ENCODE results near the gene DSG2.

Gene DSG2

GRCh38 chr18:31583185-31583854 is 85.3 kb downstream of the DSG2 start:
- H3K36me3 ChIP-seq (ENCODE audit: control insufficient read depth, insufficient read depth, low read length): no peaks in the 10 kb centered on the region
- no peaks in the 10 kb centered on the region for H3K27me3 ChIP-seq (ENCODE audit: control insufficient read depth, insufficient read depth, low read length, poor library complexity, severe bottlenecking)
- no peaks in the 10 kb centered on the region for H3K9me3 ChIP-seq (ENCODE audit: control insufficient read depth, low read length)
- H3K4me3 ChIP-seq (ENCODE audit: insufficient read depth, low read depth, low read length): no peak overlapping the region
- no peak overlapping the region for H3K27ac ChIP-seq (ENCODE audit: insufficient read depth, low read depth, low read length, poor library complexity, severe bottlenecking)
- WGBS, 2 experiments: 92 to 94% methylated on average over 5 of the region's 5 CpGs
- H3K4me1 ChIP-seq (ENCODE audit: control insufficient read depth, insufficient read depth, low read length): peaks cover 6% of the 10 kb centered on the region

DNA sequence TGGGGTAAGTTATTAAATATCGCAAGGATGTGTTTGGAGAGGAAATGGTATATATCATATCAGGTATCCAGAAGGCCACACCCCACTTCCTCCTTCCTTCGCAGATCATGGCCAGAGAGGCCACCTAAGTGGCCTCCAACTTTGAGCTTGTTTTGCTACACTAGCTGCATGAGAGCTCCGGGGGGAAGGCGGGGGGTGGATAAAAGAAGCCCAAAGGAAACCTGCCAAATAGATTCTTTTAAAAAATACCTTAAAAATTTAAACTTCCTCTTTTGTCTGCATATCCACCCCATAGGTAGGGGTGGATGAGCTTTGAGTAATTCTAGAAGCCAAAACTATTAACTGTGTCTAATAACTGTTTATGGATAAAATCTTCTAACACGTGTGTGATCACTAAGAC is 88.0 kb downstream of the DSG2 start:
- no peak overlapping the region for H3K27ac ChIP-seq (ENCODE audit: insufficient read depth, low read depth, low read length, poor library complexity, severe bottlenecking)
- H3K4me3 ChIP-seq (ENCODE audit: insufficient read depth, low read depth, low read length): no peak overlapping the region
- no peaks in the 10 kb centered on the region for H3K36me3 ChIP-seq (ENCODE audit: control insufficient read depth, insufficient read depth, low read length)
- 94 to 100% methylated on average over 4 to 5 of the region's 5 CpGs for WGBS, 2 experiments
- H3K9me3 ChIP-seq (ENCODE audit: control insufficient read depth, low read length): no peaks in the 10 kb centered on the region
- H3K27me3 ChIP-seq (ENCODE audit: control insufficient read depth, insufficient read depth, low read length, poor library complexity, severe bottlenecking): no peaks in the 10 kb centered on the region
- peaks cover 6% of the 10 kb centered on the region for H3K4me1 ChIP-seq (ENCODE audit: control insufficient read depth, insufficient read depth, low read length)

- Histone ChIP-seq H3K4me3 (ENCODE audit: insufficient read depth, low read depth, low read length) (no peak overlapping the region), H3K9me3 (ENCODE audit: control insufficient read depth, low read length) (no peaks in the 10 kb centered on the region), H3K4me1 (ENCODE audit: control insufficient read depth, insufficient read depth, low read length) (peaks cover 6% of the 10 kb centered on the region), H3K27me3 (ENCODE audit: control insufficient read depth, insufficient read depth, low read length, poor library complexity, severe bottlenecking) (no peaks in the 10 kb centered on the region), H3K27ac (ENCODE audit: insufficient read depth, low read depth, low read length, poor library complexity, severe bottlenecking) (no peak overlapping the region), H3K36me3 (ENCODE audit: control insufficient read depth, insufficient read depth, low read length) (no peaks in the 10 kb centered on the region)
- 95 to 96% methylated on average over 3 to 5 of the region's 5 CpGs for WGBS, 2 experiments
These were observed 88.6 kb downstream of the DSG2 start for GRCh38 chr18:31586616-31587015.

DNA sequence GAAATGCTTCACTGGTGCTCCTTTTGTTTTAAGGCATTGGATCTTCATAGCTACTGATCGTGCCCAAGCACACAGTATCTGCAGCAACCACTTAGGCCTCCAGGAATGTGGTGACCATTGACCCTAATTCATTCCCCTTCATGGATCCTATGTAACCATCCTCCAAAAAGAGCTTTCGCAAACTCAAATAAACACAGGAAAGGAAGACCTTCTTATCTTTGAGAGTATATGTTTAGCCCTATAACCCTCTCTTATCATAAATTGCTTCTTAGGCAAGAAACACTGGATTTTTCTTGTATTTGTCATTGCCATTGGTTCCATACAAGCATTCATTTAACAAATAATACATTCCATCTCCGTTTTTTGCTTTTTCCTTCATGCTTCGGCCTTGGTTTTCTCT is 89.6 kb downstream of the DSG2 start:
- no peaks in the 10 kb centered on the region for H3K36me3 ChIP-seq (ENCODE audit: control insufficient read depth, insufficient read depth, low read length)
- no peak overlapping the region for H3K4me3 ChIP-seq (ENCODE audit: insufficient read depth, low read depth, low read length)
- peaks cover 6% of the 10 kb centered on the region for H3K4me1 ChIP-seq (ENCODE audit: control insufficient read depth, insufficient read depth, low read length)
- no peaks in the 10 kb centered on the region for H3K27me3 ChIP-seq (ENCODE audit: control insufficient read depth, insufficient read depth, low read length, poor library complexity, severe bottlenecking)
- 81 to 91% methylated on average over 4 of the region's 4 CpGs for WGBS, 2 experiments
- no peak overlapping the region for H3K27ac ChIP-seq (ENCODE audit: insufficient read depth, low read depth, low read length, poor library complexity, severe bottlenecking)
- H3K9me3 ChIP-seq (ENCODE audit: control insufficient read depth, low read length): no peaks in the 10 kb centered on the region

DNA sequence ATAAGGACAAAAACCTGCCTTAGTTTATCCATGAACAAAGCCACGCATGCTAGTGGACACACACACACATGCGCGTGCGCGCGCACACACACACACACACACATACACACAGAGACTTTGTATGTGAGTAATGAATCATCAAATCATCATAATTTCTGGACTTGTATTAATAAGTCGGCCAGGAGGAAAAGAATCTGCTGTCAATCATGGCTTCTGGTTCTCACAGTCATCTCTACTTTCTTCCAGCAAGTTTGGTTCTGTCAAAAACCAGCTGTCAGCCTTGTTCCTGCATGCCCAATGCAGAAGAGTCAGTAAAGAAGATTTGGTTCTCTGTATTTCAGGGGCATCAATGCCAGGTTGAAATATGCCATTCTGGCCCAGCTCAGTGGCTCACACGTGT is 92.6 kb downstream of the DSG2 start:
- no peaks in the 10 kb centered on the region for H3K36me3 ChIP-seq (ENCODE audit: control insufficient read depth, insufficient read depth, low read length)
- peaks cover 6% of the 10 kb centered on the region for H3K4me1 ChIP-seq (ENCODE audit: control insufficient read depth, insufficient read depth, low read length)
- no peaks in the 10 kb centered on the region for H3K27me3 ChIP-seq (ENCODE audit: control insufficient read depth, insufficient read depth, low read length, poor library complexity, severe bottlenecking)
- WGBS, 2 experiments: 70 to 91% methylated on average over 8 of the region's 8 CpGs
- no peaks in the 10 kb centered on the region for H3K9me3 ChIP-seq (ENCODE audit: control insufficient read depth, low read length)
- no peak overlapping the region for H3K4me3 ChIP-seq (ENCODE audit: insufficient read depth, low read depth, low read length)
- no peak overlapping the region for H3K27ac ChIP-seq (ENCODE audit: insufficient read depth, low read depth, low read length, poor library complexity, severe bottlenecking)

GRCh38 chr18:31591113-31591512 is 93.1 kb downstream of the DSG2 start:
- H3K4me1 ChIP-seq (ENCODE audit: control insufficient read depth, insufficient read depth, low read length): peaks cover 6% of the 10 kb centered on the region
- H3K36me3 ChIP-seq (ENCODE audit: control insufficient read depth, insufficient read depth, low read length): no peaks in the 10 kb centered on the region
- H3K27me3 ChIP-seq (ENCODE audit: control insufficient read depth, insufficient read depth, low read length, poor library complexity, severe bottlenecking): no peaks in the 10 kb centered on the region
- no peaks in the 10 kb centered on the region for H3K9me3 ChIP-seq (ENCODE audit: control insufficient read depth, low read length)
- WGBS, 2 experiments: 97% methylated on average over 2 of the region's 2 CpGs
- no peak overlapping the region for H3K4me3 ChIP-seq (ENCODE audit: insufficient read depth, low read depth, low read length)
- H3K27ac ChIP-seq (ENCODE audit: insufficient read depth, low read depth, low read length, poor library complexity, severe bottlenecking): no peak overlapping the region

DNA sequence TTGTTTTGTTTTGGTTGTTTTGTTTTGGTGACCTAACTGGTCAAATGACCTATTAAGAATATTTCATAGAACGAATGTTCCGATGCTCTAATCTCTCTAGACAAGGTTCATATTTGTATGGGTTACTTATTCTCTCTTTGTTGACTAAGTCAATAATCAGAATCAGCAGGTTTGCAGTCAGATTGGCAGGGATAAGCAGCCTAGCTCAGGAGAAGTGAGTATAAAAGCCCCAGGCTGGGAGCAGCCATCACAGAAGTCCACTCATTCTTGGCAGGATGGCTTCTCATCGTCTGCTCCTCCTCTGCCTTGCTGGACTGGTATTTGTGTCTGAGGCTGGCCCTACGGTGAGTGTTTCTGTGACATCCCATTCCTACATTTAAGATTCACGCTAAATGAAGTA is 93.7 kb downstream of the DSG2 start, which contains the start of gene TTR:
TTR (plus strand) TSS at position 250 of the 400 bp plus-strand sequence; CDS start at position 276, 26 bp downstream.
- WGBS, 2 experiments: 89 to 93% methylated on average over 5 of the region's 5 CpGs
- H3K27me3 ChIP-seq (ENCODE audit: control insufficient read depth, insufficient read depth, low read length, poor library complexity, severe bottlenecking): no peaks in the 10 kb centered on the region

GRCh38 chr18:31592506-31593157 is 94.7 kb downstream of the DSG2 start:
- Histone ChIP-seq H3K9me3 (ENCODE audit: control insufficient read depth, low read length) (no peaks in the 10 kb centered on the region), H3K27me3 (ENCODE audit: control insufficient read depth, insufficient read depth, low read length, poor library complexity, severe bottlenecking) (no peaks in the 10 kb centered on the region), H3K27ac (ENCODE audit: insufficient read depth, low read depth, low read length, poor library complexity, severe bottlenecking) (no peak overlapping the region), H3K36me3 (ENCODE audit: control insufficient read depth, insufficient read depth, low read length) (no peaks in the 10 kb centered on the region), H3K4me1 (ENCODE audit: control insufficient read depth, insufficient read depth, low read length) (no peaks in the 10 kb centered on the region), H3K4me3 (ENCODE audit: insufficient read depth, low read depth, low read length) (no peak overlapping the region)
- WGBS, 2 experiments: 93 to 94% methylated on average over 10 of the region's 10 CpGs

More for the DNA sequence above, 93.7 kb downstream of the DSG2 start, which contains the start of gene TTR:
- H3K4me1 ChIP-seq (ENCODE audit: control insufficient read depth, insufficient read depth, low read length): peaks cover 6% of the 10 kb centered on the region
- H3K4me3 ChIP-seq (ENCODE audit: insufficient read depth, low read depth, low read length): no peak within 1 kb of the TSS
- H3K27ac ChIP-seq (ENCODE audit: insufficient read depth, low read depth, low read length, poor library complexity, severe bottlenecking): no peak within 1 kb of the TSS
- H3K36me3 ChIP-seq (ENCODE audit: control insufficient read depth, insufficient read depth, low read length): no peaks in the 10 kb centered on the region
- no peaks in the 10 kb centered on the region for H3K9me3 ChIP-seq (ENCODE audit: control insufficient read depth, low read length)

- H3K4me3 ChIP-seq (ENCODE audit: insufficient read depth, low read depth, low read length): no peak overlapping the region
- H3K27me3 ChIP-seq (ENCODE audit: control insufficient read depth, insufficient read depth, low read length, poor library complexity, severe bottlenecking): no peaks in the 10 kb centered on the region
- H3K27ac ChIP-seq (ENCODE audit: insufficient read depth, low read depth, low read length, poor library complexity, severe bottlenecking): no peak overlapping the region
- 90 to 96% methylated on average over 5 of the region's 5 CpGs for WGBS, 2 experiments
- no peaks in the 10 kb centered on the region for H3K4me1 ChIP-seq (ENCODE audit: control insufficient read depth, insufficient read depth, low read length)
- no peaks in the 10 kb centered on the region for H3K9me3 ChIP-seq (ENCODE audit: control insufficient read depth, low read length)
- H3K36me3 ChIP-seq (ENCODE audit: control insufficient read depth, insufficient read depth, low read length): no peaks in the 10 kb centered on the region
These were observed 97.3 kb downstream of the DSG2 start for GRCh38 chr18:31595121-31595771.

- Histone ChIP-seq H3K27me3 (ENCODE audit: control insufficient read depth, insufficient read depth, low read length, poor library complexity, severe bottlenecking) (no peaks in the 10 kb centered on the region), H3K4me1 (ENCODE audit: control insufficient read depth, insufficient read depth, low read length) (no peaks in the 10 kb centered on the region), H3K9me3 (ENCODE audit: control insufficient read depth, low read length) (no peaks in the 10 kb centered on the region), H3K36me3 (ENCODE audit: control insufficient read depth, insufficient read depth, low read length) (no peaks in the 10 kb centered on the region), H3K27ac (ENCODE audit: insufficient read depth, low read depth, low read length, poor library complexity, severe bottlenecking) (no peak overlapping the region), H3K4me3 (ENCODE audit: insufficient read depth, low read depth, low read length) (no peak overlapping the region)
- 93 to 94% methylated on average over 9 of the region's 9 CpGs for WGBS, 2 experiments
These were observed 98.3 kb downstream of the DSG2 start for GRCh38 chr18:31596081-31596872.
